Measurements from ENCODE around the gene CPNE6. TPM values are rescaled to one million over a fixed set of nuclear protein-coding genes. Genes with fewer than 3 reads are reported as not detected.
A peak's percentile ranks its signal among the peaks of the same experiment; 100 is the strongest.

CPNE6 gene
- total and polyA plus RNA-seq, 7 donors: 0.06 TPM; not detected in 6

- Histone ChIP-seq H3K27ac (no peak overlapping the region), H3K4me3 (no peak overlapping the region), H3K9me3 (no peaks in the 10 kb centered on the region), H3K4me1 (peaks cover 5% of the 10 kb centered on the region), H3K36me3 (ENCODE audit: insufficient read depth in 1 of 2, low read depth in 1 of 2) (no peaks in the 10 kb centered on the region), H3K27me3 (ENCODE audit: insufficient read depth in 3 of 3, low read length in 2 of 3) (no peaks in the 10 kb centered on the region)
- WGBS, 3 donors: 92 to 97% (median 95%) methylated on average over 5 of the region's 5 CpGs
- DNase-seq (peak in 1 of 2 donors; percentile 28), ATAC-seq (no peak)
- intact Hi-C loops (cut with DNase I): no loop called here
- TF ChIP-seq CTCF (IDR thresholded peaks at IDR 0.05): no peak
These were observed 11.2 kb downstream of the CPNE6 start for GRCh38 chr14:24082411-24083080.

DNA sequence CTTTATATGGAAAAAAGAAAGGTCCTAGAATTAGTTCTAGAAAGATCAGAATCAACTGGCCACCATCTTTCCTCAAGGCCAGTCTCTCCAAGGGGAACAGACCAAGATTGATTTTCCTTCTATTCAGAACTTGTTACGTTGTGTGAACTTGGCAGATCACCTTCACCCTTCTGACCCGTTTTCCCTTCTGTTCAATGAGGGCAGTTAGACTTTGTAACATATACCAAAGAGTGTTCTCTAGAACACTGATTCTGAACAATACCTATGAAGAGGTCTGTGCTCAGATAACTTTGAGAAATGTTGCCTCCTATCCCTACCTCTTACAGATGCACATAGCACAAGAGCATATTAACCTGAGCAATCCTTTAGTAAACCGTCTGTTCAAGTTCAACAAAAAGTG lies 12.1 kb downstream of the CPNE6 start:
- Histone ChIP-seq H3K36me3 (ENCODE audit: insufficient read depth in 1 of 2, low read depth in 1 of 2) (no peaks in the 10 kb centered on the region), H3K9me3 (no peaks in the 10 kb centered on the region), H3K4me1 (peaks cover 5% of the 10 kb centered on the region), H3K4me3 (no peak overlapping the region), H3K27ac (no peak overlapping the region), H3K27me3 (ENCODE audit: insufficient read depth in 3 of 3, low read length in 2 of 3) (no peaks in the 10 kb centered on the region)
- WGBS, 3 donors: 87 to 94% (median 93%) methylated on average over 3 of the region's 3 CpGs
- ATAC-seq: no peak
- intact Hi-C loops (cut with DNase I): no loop called here
- TF ChIP-seq CTCF (IDR thresholded peaks at IDR 0.05): no peak
- no peak for DNase-seq

GRCh38 chr14:24084440-24084839 lies 13.1 kb downstream of the CPNE6 start:
- intact Hi-C loops (cut with DNase I): no loop called here
- TF ChIP-seq CTCF (IDR thresholded peaks at IDR 0.05): no peak
- no peaks in the 10 kb centered on the region for H3K27me3 ChIP-seq (ENCODE audit: insufficient read depth in 3 of 3, low read length in 2 of 3)
- H3K4me1 ChIP-seq: peaks cover 5% of the 10 kb centered on the region
- no peak overlapping the region for H3K27ac ChIP-seq
- H3K36me3 ChIP-seq (ENCODE audit: insufficient read depth in 1 of 2, low read depth in 1 of 2): no peaks in the 10 kb centered on the region
- ATAC-seq (no peak), DNase-seq (no peak)
- no peak overlapping the region for H3K4me3 ChIP-seq
- 86 to 91% (median 90%) methylated on average over 2 of the region's 2 CpGs for WGBS, 3 donors
- no peaks in the 10 kb centered on the region for H3K9me3 ChIP-seq

GRCh38 chr14:24085215-24085614 lies 13.9 kb downstream of the CPNE6 start:
- no peak overlapping the region for H3K4me3 ChIP-seq
- intact Hi-C loops (cut with DNase I): no loop called here
- no peaks in the 10 kb centered on the region for H3K27me3 ChIP-seq (ENCODE audit: insufficient read depth in 3 of 3, low read length in 2 of 3)
- H3K4me1 ChIP-seq: peaks cover 5% of the 10 kb centered on the region
- no peaks in the 10 kb centered on the region for H3K36me3 ChIP-seq (ENCODE audit: insufficient read depth in 1 of 2, low read depth in 1 of 2)
- 50 to 82% (median 62%) methylated on average over 3 of the region's 3 CpGs for WGBS, 3 donors
- no peak for DNase-seq
- no peak for TF ChIP-seq CTCF (IDR thresholded peaks at IDR 0.05)
- no peak overlapping the region for H3K27ac ChIP-seq
- no peaks in the 10 kb centered on the region for H3K9me3 ChIP-seq
- ATAC-seq: no peak

Data from psoas muscle (tissue), 8 donors.